ENCODE data around the gene FEM1C.

FEM1C gene

DNA sequence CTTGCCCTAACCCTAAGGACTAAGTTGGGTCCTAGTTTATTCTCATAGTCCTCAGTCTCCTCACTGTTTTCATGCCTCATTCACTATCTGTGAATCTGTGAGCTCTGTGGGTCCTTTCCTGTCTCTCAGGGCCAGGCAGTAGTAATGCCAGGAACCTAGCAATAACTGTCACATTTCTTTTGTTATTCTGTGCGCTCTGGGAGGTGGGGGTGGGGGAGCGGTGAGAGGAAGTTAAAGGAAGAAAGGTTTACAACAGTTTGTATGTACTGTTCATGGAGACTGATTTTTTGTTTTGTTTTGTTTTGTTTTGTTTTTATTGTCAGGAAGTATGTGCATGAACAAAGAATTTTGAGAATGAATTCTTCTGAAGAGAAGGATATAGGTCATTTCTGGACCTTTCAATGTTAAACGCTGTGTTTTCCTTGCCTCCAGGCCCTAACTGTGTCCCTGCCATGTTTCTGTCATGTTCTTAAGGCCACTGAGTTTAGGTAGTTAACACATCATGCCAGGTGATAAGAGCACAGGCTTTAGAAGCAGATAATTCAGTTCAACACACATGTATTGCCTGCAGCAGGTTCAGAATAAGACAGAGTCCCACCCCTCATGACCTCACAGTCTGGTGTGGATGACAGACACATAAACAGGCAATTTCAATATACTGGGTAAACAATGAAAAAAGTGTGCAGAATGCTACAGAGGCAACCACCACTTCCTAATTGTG, 13.3 kb upstream of the FEM1C start:
- DNase-seq: no peak

DNA sequence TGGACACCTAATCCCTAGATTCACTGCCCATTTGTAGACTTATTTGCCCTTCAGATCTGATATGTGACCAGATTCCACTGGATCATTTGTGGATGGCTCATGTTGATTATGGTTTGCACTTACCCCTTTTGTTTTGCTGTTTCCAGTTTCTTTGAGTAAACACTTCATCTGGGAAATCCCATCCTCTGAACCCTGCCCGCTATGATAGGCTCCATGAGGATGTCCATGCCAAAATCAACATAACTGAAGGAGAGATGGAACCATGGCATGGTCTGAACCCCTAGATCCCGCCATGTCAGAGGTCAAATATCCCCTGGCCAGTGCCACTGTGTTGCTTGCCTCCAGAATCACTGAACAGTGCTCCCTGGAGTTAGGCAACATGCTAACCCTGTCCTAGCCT, 11.7 kb upstream of the FEM1C start:
- DNase-seq: no peak

GRCh38 chr5:115555084-115555633, 10.6 kb upstream of the FEM1C start:
- no peak for DNase-seq

DNA sequence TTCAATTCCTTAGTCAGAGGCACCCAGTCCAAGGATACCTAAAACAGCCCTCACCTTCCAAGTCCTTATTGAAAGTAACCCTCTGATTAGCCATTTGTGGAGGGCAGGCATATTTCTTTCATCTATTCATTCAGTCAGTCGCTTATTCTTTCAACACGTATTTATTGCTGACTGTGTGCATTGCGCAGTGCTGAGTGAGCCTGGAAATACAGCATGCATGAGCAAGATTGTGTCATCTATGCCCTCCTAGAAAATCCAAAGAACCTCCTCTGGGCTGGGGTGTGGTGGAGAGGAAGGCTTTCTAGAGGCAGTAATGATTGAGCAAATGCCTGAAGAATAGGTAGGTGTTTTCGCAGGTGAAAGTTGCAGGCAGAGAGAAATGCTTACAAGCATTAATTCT, 8.5 kb upstream of the FEM1C start:
- DNase-seq: no peak

GRCh38 chr5:115551415-115551814, 6.8 kb upstream of the FEM1C start:
- DNase-seq: no peak

- DNase-seq: no peak
These were observed 4.6 kb upstream of the FEM1C start for GRCh38 chr5:115549154-115549553.

GRCh38 chr5:115548683-115549082, 4.1 kb upstream of the FEM1C start:
- DNase-seq: no peak

DNA sequence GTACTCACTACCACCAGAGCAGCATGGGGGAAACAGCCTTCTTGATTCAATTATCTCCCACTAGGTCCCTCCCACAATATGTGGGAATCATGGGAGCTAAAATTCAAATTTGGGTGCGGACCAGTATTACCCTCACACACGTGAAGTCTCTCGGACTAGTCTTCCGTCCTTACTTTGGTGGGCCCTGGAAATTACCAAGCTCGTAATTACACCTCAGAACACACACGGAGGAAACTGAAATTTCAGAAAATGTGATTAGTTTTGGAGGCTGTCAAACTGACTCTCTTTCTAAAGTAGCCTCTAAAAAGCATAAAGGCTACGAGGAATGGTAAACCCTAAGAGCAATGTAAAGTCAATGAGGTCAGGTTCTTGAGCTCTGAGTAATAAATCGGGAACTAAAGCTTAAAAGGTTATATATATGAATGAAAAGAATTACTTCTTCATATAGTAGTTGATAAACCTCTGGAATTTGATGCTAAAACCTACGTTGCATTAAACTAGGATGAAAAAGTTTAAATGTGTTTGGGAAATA, 842 bp upstream of the FEM1C start:
- no peak for DNase-seq

- DNase-seq: no peak
These were observed 536 bp downstream of the FEM1C start for GRCh38 chr5:115544043-115544435.

GRCh38 chr5:115543365-115544042, 1.1 kb downstream of the FEM1C start:
- no peak for DNase-seq

GRCh38 chr5:115542651-115543364, 1.8 kb downstream of the FEM1C start:
- DNase-seq: no peak

DNA sequence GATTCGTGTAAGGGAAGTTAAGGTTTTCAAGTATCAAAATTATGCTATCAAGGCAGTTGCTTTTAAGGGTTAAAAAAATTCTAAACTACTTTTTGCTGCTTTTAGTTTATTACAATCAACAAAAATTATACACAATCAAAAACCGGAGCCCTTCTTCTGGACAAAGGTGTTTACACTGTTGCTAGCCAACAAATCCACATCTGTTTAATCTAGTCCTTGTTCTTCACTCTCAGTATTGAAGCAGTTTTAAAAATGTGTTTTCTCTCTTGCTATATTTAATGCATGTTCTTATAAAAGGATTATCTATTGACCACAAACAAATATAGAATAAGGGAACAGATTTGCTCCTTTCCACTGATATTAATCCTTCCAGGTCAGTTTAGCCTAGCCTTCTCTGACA, 2.5 kb downstream of the FEM1C start:
- no peak for DNase-seq

DNA sequence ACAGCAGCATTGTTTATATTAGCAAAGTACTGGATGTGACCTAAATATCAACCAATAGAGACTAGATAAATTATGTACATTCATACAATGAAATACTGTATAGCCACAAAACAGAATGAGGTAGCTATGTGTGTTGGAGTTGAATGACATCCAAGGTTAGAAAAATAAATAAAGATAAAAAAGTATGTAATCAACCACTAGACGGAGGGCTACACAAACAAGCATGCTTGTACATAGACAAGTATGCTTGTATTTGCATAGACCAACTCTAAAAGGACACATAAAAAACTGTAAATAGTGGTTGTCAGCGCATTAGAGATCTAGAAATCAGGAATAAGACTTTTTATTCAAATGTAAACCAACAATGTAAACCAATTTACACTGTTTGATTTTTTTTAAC, 3.0 kb downstream of the FEM1C start:
- no peak for DNase-seq

GRCh38 chr5:115535479-115536035, 9.0 kb downstream of the FEM1C start:
- no peak for DNase-seq

DNA sequence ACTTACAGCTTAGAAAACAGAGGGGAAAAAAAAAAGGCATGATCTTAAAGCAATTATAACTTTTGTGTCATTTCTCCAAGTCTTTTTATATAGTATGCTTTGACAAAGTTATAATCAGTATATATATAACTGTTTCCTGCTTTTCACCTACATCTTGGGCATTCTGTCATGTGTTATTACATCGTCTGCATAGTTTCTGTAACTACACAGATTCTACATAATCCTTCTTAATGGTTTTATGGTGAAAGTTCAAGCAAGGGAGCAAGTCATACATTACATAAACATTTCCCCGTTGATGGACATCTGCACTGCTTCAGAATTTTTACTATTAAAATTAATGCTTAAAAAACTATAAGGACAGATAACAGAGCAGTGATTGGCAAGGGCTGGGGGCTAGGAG, 12.1 kb downstream of the FEM1C start:
- DNase-seq: no peak

DNA sequence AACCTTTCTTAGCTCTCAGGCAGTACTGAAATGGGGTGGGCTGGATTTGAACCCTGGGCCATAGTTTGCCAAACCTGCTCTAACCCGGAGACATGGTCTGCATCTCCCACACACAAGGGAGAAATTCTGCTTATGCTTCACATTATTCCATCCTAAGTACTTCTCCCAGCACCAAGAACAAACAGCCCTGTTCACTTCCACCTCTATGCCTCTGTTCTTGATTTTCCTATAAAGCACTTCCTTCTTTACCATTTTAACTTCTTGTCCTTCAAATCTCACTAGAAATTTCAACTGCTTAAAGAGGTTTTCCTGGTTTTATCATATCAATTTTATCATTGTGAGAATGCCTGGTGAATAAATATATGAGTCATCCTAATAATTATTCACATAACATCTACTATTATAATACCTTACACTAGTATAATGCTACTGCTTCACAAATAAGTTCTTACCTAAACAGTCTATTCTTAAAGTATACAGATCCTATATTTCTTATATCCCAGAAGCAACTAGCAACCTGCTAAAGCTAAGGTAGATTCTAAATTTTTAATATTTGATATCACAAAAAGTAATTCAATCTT, 12.7 kb downstream of the FEM1C start:
- DNase-seq: no peak

DNA sequence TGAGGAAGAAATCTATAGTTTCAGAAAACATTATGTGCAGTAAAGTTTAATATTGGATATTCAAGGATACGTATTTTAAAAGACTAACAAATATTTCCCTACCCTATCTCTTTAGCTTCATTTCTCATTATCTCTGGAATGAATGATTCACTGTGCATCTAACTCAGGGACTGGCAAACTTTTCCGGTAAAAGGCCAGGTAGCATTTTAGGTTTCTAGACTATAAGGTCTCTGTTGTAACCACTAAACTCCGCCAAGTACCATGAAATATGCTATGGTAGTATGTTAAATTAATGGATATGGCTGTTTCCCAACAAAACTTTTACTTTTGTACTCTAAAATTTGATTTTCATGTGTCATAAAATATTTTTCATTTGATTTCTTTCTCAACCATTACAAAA, 13.2 kb downstream of the FEM1C start:
- no peak for DNase-seq

DNA sequence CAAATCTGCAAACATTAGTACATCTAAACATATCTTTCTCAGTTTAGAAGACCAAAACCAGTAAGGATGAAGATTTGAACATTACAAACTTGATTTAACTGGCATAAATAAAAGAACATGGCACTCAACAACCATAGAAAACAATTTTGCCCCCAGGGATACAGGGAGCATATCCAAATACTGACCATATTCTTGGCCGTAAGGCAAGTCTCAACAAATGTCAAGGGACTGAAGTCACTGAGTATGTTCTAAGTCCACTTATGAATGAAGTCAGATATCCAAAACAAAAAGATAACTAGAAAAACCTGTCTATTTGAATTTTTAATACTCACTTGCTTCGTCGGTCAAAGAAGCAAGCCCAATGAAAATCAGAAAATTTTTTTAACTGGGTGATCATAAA, 14.1 kb downstream of the FEM1C start:
- no peak for DNase-seq

DNA sequence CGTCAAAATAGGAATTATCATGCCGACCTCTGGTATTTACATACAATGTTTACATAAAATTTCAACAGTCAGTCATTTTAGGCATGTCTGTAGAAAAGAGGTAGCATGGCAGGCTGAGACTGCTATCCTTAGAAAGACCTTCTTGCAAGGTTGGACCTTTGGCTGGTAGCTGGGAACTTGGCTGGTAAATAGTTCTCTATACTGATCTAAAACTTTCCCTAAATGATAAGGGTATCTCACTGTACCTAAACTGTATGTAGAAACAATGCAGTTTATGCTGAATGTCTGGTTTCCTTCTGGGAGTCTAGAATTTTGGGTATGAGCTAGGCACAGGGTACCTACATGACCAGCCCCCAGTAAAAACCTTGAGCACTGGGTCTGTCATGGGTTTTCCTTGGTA, 18.0 kb downstream of the FEM1C start:
- no peak for DNase-seq

DNA sequence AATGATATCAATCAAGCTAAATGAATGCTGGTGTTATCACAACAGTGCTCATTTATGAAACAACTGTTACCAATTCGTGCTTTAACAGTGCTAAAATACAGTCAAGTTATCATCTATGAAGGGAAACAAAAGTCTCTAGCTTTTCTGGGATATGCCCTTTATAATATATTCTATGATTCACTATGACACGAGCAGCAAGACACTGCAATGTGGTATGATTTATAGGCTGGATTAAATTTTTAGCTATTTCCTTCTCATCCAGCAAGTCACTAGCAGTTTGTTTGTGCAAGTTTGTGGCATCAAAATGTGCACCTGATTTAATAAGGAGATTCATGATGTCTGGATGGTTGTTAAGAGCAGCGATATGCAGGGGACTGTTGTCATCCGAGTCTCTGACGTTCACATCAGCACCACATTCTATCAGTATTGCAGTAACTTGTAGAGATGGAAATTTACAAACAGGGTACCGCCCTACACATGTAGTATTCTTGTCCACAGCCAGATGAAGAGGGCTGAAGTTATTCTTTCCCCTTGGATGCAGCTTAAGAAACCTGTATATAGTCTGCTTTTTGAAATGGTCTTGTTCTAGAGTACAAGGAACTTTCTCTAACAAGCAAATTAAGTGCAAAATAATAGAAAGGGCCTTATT, 20.3 kb downstream of the FEM1C start:
- DNase-seq: no peak

DNA sequence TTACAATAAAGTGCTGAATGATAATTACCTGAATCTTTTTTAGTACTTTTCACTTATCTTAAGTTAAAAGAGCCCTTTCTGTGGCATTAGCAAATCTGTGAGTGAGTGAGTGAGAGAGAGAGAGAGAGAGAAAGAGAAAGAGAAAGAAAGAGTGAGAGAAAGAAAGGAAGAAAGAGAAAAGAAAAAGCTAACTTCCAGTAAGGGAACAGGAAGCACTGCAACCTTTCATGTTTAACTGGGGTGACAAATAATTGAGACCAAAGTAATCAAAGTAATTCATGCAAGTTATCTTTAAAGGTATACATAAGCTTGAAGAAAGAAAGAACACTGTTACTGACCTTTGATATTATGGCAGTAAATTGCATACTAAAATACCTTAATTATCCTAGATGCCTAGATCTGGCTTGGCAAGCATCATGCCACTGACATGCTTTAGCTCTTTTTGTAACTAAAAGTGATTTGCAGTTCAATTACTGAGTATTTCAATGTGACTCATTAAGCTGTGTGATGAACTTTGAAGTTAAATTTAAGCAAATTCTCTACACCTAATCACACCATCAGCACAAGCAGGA, 21.7 kb downstream of the FEM1C start:
- no peak for DNase-seq

GRCh38 chr5:115520191-115520590, 24.4 kb downstream of the FEM1C start:
- DNase-seq: no peak

Data from SHP77 treated with DMSO at 0.1 percent for 48 hours (cell line).